OCI-LY7 (cell line): ENCODE results near the gene IP6K3. TPM values are rescaled to one million over a fixed set of nuclear protein-coding genes. Genes with fewer than 3 reads are reported as not detected.

Experiments
- BruUV-seq: library from RNA; stranded (reverse); fragments of 400-500 nt; replicated peaks from 2 replicates; lab custom pipeline; 2021; lab: Mats Ljungman, UMichigan
- CTCF ChIA-PET: fragments of 300-600 bp; sonication (Branson Sonifier 250); formaldehyde crosslinking; loops from one replicate; lab custom pipeline; 2022; ENCODE audit warnings: antibody characterized with exemption; ENCODE audit not compliant: unreplicated experiment; lab: Charles Lee
- POLR2A ChIA-PET: fragments of 300-600 bp; sonication (Branson Sonifier 250); formaldehyde crosslinking; loops from one replicate; lab custom pipeline; 2022; ENCODE audit warnings: antibody characterized with exemption; lab: Charles Lee
- DNase-seq: peaks from one replicate; pipeline ENCODE4 v3.0.0-alpha.2; 2015; ENCODE audit warnings: low spot score
- H2AFZ ChIP-seq: fragments of 200-600 bp; sonication (generic), shearing (Covaris generic); 2 replicates; pipeline ENCODE4 v1.6.1; 2014; ENCODE audit warnings: mild to moderate bottlenecking, antibody characterized with exemption, low read length, moderate library complexity
- H3K27ac ChIP-seq: fragments of 200-600 bp; sonication (generic); 2 replicates; pipeline ENCODE4 v1.5.1; 2014; ENCODE audit warnings: mixed run types, low read depth, mild to moderate bottlenecking, moderate library complexity, low read length, inconsistent platforms; ENCODE audit not compliant: poor library complexity, severe bottlenecking
- H3K36me3 ChIP-seq: fragments of 200-600 bp; sonication (generic); 2 replicates; pipeline ENCODE4 v1.6.1; 2014; ENCODE audit warnings: mild to moderate bottlenecking, antibody characterized with exemption, low read length, moderate library complexity, mixed read lengths; ENCODE audit not compliant: insufficient read depth
- H3K4me1 ChIP-seq: fragments of 200-600 bp; sonication (generic); 2 replicates; pipeline ENCODE4 v1.5.1; 2014; ENCODE audit warnings: mild to moderate bottlenecking, low read length; ENCODE audit not compliant: insufficient read depth, poor library complexity, severe bottlenecking
- H3K4me2 ChIP-seq: fragments of 200-600 bp; sonication (generic); 2 replicates; pipeline ENCODE4 v1.6.1; 2014; ENCODE audit warnings: mild to moderate bottlenecking, low read length
- H3K4me3 ChIP-seq: fragments of 200-600 bp; sonication (generic); 2 replicates; pipeline ENCODE4 v1.5.1; 2014; ENCODE audit warnings: mild to moderate bottlenecking, low read depth, low read length; ENCODE audit not compliant: poor library complexity, severe bottlenecking
- H3K79me2 ChIP-seq: fragments of 200-600 bp; sonication (generic); 2 replicates; pipeline ENCODE4 v1.6.1; 2016; ENCODE audit warnings: low read depth, mild to moderate bottlenecking, low read length, moderate library complexity, mixed read lengths; ENCODE audit not compliant: insufficient read depth
- H3K9me2 ChIP-seq: fragments of 200-600 bp; sonication (generic); 2 replicates; pipeline ENCODE4 v1.6.1; 2016; ENCODE audit warnings: mild to moderate bottlenecking, low read length, mixed read lengths; ENCODE audit not compliant: insufficient read depth
- H3K9me3 ChIP-seq: fragments of 200-600 bp; sonication (generic); 2 replicates; pipeline ENCODE4 v1.6.1; 2014; ENCODE audit warnings: mild to moderate bottlenecking, mixed run types, low read length, mixed read lengths
- H4K20me1 ChIP-seq: fragments of 200-600 bp; sonication (generic); 2 replicates; pipeline ENCODE4 v1.6.1; 2014; ENCODE audit warnings: mild to moderate bottlenecking, antibody characterized with exemption, low read length, moderate library complexity, mixed read lengths; ENCODE audit not compliant: insufficient read depth
- EZH2phosphoT487 ChIP-seq: fragments of 200-600 bp; sonication (generic); IDR thresholded peaks from 2 replicates; pipeline ENCODE4 v1.6.1; 2018; ENCODE audit warnings: low read depth, borderline replicate concordance, mild to moderate bottlenecking, mixed run types, antibody characterized with exemption, low read length, moderate library complexity, mixed read lengths
- intact Hi-C: fragments of 100-400 bp; cut with micrococcal nuclease; formaldehyde crosslinking; loops from one replicate; pipeline ENCODE4 v1.10.0; 2022; ENCODE audit not compliant: unreplicated experiment
- total RNA-seq, 2 experiments: library from RNA; depleted of rRNA in 1 of 2; stranded (reverse); fragments of >200 nt in 1 of 2; shearing (Covaris generic) in 1 of 2; gene quantifications; 2 replicates each; pipeline ENCODE4 v1.2.3, GENCODE V29; 2014 to 2022
- TF ChIP-seq, protein P1 (sequence below): fragments of 200-600 bp; sonication (generic); conservative IDR thresholded peaks from 2 replicates; pipeline ENCODE4 v1.5.1; 2014; ENCODE audit warnings: mild to moderate bottlenecking, antibody characterized with exemption, low read length, moderate library complexity, mixed read lengths

Gene IP6K3
- total RNA-seq, 2 experiments from 2014 or later, result not detected

GRCh38 chr6:33679761-33680160, 66.9 kb downstream of the IP6K3 start:
- ChIA-PET POLR2A (no interaction called here), CTCF (no interaction called here)
- Histone ChIP-seq H3K4me2 (no peak overlapping the region), H3K9me3 (no peaks in the 10 kb centered on the region), H3K27ac (no peak overlapping the region), H3K79me2 (no peaks in the 10 kb centered on the region), H3K4me1 (no peaks in the 10 kb centered on the region), H2AFZ (no peak overlapping the region), H3K9me2 (no peaks in the 10 kb centered on the region), H3K4me3 (no peak overlapping the region), H4K20me1 (no peaks in the 10 kb centered on the region), H3K36me3 (peaks cover 97% of the 10 kb centered on the region)
- intact Hi-C loops, result no loop called here
- no TSS peak for BruUV-seq
- no peak for DNase-seq
- TF ChIP-seq, protein P1, sequence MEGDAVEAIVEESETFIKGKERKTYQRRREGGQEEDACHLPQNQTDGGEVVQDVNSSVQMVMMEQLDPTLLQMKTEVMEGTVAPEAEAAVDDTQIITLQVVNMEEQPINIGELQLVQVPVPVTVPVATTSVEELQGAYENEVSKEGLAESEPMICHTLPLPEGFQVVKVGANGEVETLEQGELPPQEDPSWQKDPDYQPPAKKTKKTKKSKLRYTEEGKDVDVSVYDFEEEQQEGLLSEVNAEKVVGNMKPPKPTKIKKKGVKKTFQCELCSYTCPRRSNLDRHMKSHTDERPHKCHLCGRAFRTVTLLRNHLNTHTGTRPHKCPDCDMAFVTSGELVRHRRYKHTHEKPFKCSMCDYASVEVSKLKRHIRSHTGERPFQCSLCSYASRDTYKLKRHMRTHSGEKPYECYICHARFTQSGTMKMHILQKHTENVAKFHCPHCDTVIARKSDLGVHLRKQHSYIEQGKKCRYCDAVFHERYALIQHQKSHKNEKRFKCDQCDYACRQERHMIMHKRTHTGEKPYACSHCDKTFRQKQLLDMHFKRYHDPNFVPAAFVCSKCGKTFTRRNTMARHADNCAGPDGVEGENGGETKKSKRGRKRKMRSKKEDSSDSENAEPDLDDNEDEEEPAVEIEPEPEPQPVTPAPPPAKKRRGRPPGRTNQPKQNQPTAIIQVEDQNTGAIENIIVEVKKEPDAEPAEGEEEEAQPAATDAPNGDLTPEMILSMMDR, result no peak
- TF ChIP-seq EZH2phosphoT487, result no peak

GRCh38 chr6:33678932-33679490, 67.7 kb downstream of the IP6K3 start:
- H3K4me2 ChIP-seq, result no peak overlapping the region
- H3K9me3 ChIP-seq, result no peaks in the 10 kb centered on the region
- BruUV-seq, result no TSS peak
- H3K4me1 ChIP-seq, result no peaks in the 10 kb centered on the region
- intact Hi-C loops, result no loop called here
- no peak for DNase-seq
- no peaks in the 10 kb centered on the region for H3K79me2 ChIP-seq
- peaks cover 97% of the 10 kb centered on the region for H3K36me3 ChIP-seq
- no peak overlapping the region for H3K4me3 ChIP-seq
- no peaks in the 10 kb centered on the region for H4K20me1 ChIP-seq
- no peak for TF ChIP-seq EZH2phosphoT487
- TF ChIP-seq, protein P1, result no peak
- ChIA-PET CTCF (no interaction called here), POLR2A (no interaction called here)
- H3K27ac ChIP-seq, result no peak overlapping the region
- H2AFZ ChIP-seq, result no peak overlapping the region
- H3K9me2 ChIP-seq, result no peaks in the 10 kb centered on the region

GRCh38 chr6:33678233-33678931, 68.3 kb downstream of the IP6K3 start:
- no peak for DNase-seq
- no peaks in the 10 kb centered on the region for H3K9me3 ChIP-seq
- ChIA-PET CTCF (no interaction called here), POLR2A (no interaction called here)
- H2AFZ ChIP-seq, result no peak overlapping the region
- H3K36me3 ChIP-seq, result peaks cover 97% of the 10 kb centered on the region
- H3K4me2 ChIP-seq, result no peak overlapping the region
- H3K9me2 ChIP-seq, result no peaks in the 10 kb centered on the region
- no peaks in the 10 kb centered on the region for H3K4me1 ChIP-seq
- intact Hi-C loops, result no loop called here
- H3K4me3 ChIP-seq, result no peak overlapping the region
- H3K27ac ChIP-seq, result no peak overlapping the region
- no peaks in the 10 kb centered on the region for H4K20me1 ChIP-seq
- BruUV-seq, result no TSS peak
- H3K79me2 ChIP-seq, result no peaks in the 10 kb centered on the region
- TF ChIP-seq, protein P1, result no peak
- no peak for TF ChIP-seq EZH2phosphoT487
